Stimulated activated CD8-positive, alpha-beta memory T cell treated with anti-CD3 and anti-CD28 coated beads, Interleukin-15, amount 100 ng/mL, for 4 hours (primary cell): ENCODE results near the gene LAMB4.

Experiments
- DNase-seq, 2 donors: peaks; one replicate each; pipeline ENCODE4 v3.0.0-alpha.2; 2020; ENCODE audit warnings: low read depth in 2 of 2

LAMB4 gene

GRCh38 chr7:108012499-108013430 lies 117.4 kb downstream of the LAMB4 start:
- no peak for DNase-seq

- DNase-seq, result no peak
Observed at GRCh38 chr7:108010377-108010776, 119.8 kb downstream of the LAMB4 start.

GRCh38 chr7:108009873-108010272 lies 120.3 kb downstream of the LAMB4 start:
- DNase-seq, result no peak

- DNase-seq, result no peak
Observed at GRCh38 chr7:108008827-108009226, 121.3 kb downstream of the LAMB4 start.

- DNase-seq, result no peak
Observed at GRCh38 chr7:108008240-108008639, 121.9 kb downstream of the LAMB4 start.

GRCh38 chr7:108007762-108008161 lies 122.4 kb downstream of the LAMB4 start:
- DNase-seq, result no peak

- DNase-seq, result no peak
Observed at GRCh38 chr7:108007261-108007660, 122.9 kb downstream of the LAMB4 start.

GRCh38 chr7:108004220-108005142 lies 125.7 kb downstream of the LAMB4 start:
- no peak for DNase-seq

GRCh38 chr7:108003599-108003935 lies 126.6 kb downstream of the LAMB4 start:
- DNase-seq, result no peak

- no peak for DNase-seq
Observed at GRCh38 chr7:108002726-108003598, 127.2 kb downstream of the LAMB4 start, which contains the start of gene LAMB1. LAMB1 (minus strand) TSS chr7:108003161; CDS start chr7:108002885, 276 bp downstream.

- DNase-seq, result no peak
Observed at GRCh38 chr7:108001764-108002725, 128.1 kb downstream of the LAMB4 start.

- DNase-seq, result no peak
Observed at GRCh38 chr7:108000875-108001763, 129.0 kb downstream of the LAMB4 start.

GRCh38 chr7:107999779-108000560 lies 130.2 kb downstream of the LAMB4 start:
- DNase-seq, result no peak

GRCh38 chr7:107998660-107999480 lies 131.3 kb downstream of the LAMB4 start:
- no peak for DNase-seq

- no peak for DNase-seq
Observed at GRCh38 chr7:107998150-107998549, 132.0 kb downstream of the LAMB4 start.

- no peak for DNase-seq
Observed at GRCh38 chr7:107996072-107996882, 133.9 kb downstream of the LAMB4 start.
